Endothelial cell of umbilical vein (primary cell): ENCODE results near the gene A3GALT2. TPM values are rescaled to one million over a fixed set of nuclear protein-coding genes. Genes with fewer than 3 reads are reported as not detected.

Source experiments
- BruUV-seq: library from RNA; stranded (reverse); fragments of 400-500 nt; replicated peaks from 2 replicates; lab custom pipeline; 2021; lab: Mats Ljungman, UMichigan
- CTCF ChIA-PET: fragments of 300-600, 350-600 bp; sonication (Branson Sonifier 250); formaldehyde crosslinking; loops from one replicate; lab custom pipeline; 2021; ENCODE audit warnings: antibody characterized with exemption, inconsistent platforms; lab: Charles Lee
- POLR2A ChIA-PET: fragments of 300-600, 350-600 bp; sonication (Branson Sonifier 250); formaldehyde crosslinking; loops from one replicate; lab custom pipeline; 2021; ENCODE audit warnings: antibody characterized with exemption, inconsistent platforms; lab: Charles Lee
- DNase-seq: peaks from one replicate; pipeline ENCODE4 v3.0.0-alpha.2; 2011; ENCODE audit warnings: low read depth, low spot score
- FAIRE-seq: peaks from 2 replicates; lab custom pipeline; 2011; peaks lifted over from hg19 to GRCh38; lab: Jason Lieb, UNC
- H2AFZ ChIP-seq: 2 replicates; pipeline ENCODE4 v1.6.0; 2012; ENCODE audit warnings: low read depth, low read length, control low read depth, inconsistent platforms
- H3K27ac ChIP-seq: 2 replicates; pipeline ENCODE4 v1.5.1; 2011; ENCODE audit warnings: low read depth, mild to moderate bottlenecking, control low read depth, low read length, moderate library complexity; ENCODE audit not compliant: insufficient read depth
- H3K27me3 ChIP-seq, 2 experiments: 2 replicates each; pipeline versions ENCODE4 v1.6.0 to v1.6.1; 2011; ENCODE audit warnings: low read length in 2 of 2, mixed read lengths in 1 of 2; ENCODE audit not compliant: control insufficient read depth in 2 of 2, insufficient read depth in 2 of 2
- H3K36me3 ChIP-seq, 2 experiments: 2 replicates in 1 of 2; 3 replicates in 1 of 2; pipeline ENCODE4 v1.5.1; 2011; ENCODE audit warnings: low read length in 2 of 2, mild to moderate bottlenecking in 1 of 2, moderate library complexity in 1 of 2; ENCODE audit not compliant: control insufficient read depth in 2 of 2, insufficient read depth in 2 of 2; ENCODE audit errors: extremely low read depth in 1 of 2
- H3K4me1 ChIP-seq: 3 replicates; pipeline ENCODE4 v1.5.1; 2011; ENCODE audit warnings: mild to moderate bottlenecking, low read length; ENCODE audit not compliant: control insufficient read depth, insufficient read depth; ENCODE audit errors: extremely low read depth
- H3K4me2 ChIP-seq: 2 replicates; pipeline ENCODE4 v1.6.1; 2011; ENCODE audit warnings: low read length, control low read depth, mixed read lengths; ENCODE audit not compliant: insufficient read depth
- H3K4me3 ChIP-seq, 3 experiments: fragments of 200-600 bp in 1 of 3; sonication (generic), shearing (Covaris generic) in 1 of 3; replicated peaks in 1 of 3; 2 replicates each; pipeline ENCODE4 v1.5.1; 2011 to 2016; ENCODE audit warnings: control low read depth in 3 of 3, low read length in 3 of 3, mild to moderate bottlenecking in 2 of 3, inconsistent platforms in 1 of 3, low read depth in 1 of 3, moderate library complexity in 1 of 3; ENCODE audit not compliant: insufficient read depth in 1 of 3
- H3K79me2 ChIP-seq: 2 replicates; pipeline ENCODE4 v1.6.0; 2012; ENCODE audit warnings: low read length, inconsistent platforms; ENCODE audit not compliant: control insufficient read depth, insufficient read depth
- H3K9ac ChIP-seq: replicated peaks from 2 replicates; pipeline ENCODE3; 2011; ENCODE audit warnings: low read length, control low read depth; ENCODE audit not compliant: insufficient read depth; ENCODE audit errors: extremely low read depth
- H3K9me1 ChIP-seq: replicated peaks from 3 replicates; pipeline ENCODE4 v1.6.0; 2011; ENCODE audit warnings: mild to moderate bottlenecking, low read length; ENCODE audit not compliant: control insufficient read depth, insufficient read depth; ENCODE audit errors: extremely low read depth
- H3K9me3 ChIP-seq: replicated peaks from 2 replicates; pipeline ENCODE4 v1.5.1; 2012; ENCODE audit warnings: low read length, inconsistent platforms; ENCODE audit not compliant: control insufficient read depth, insufficient read depth
- H4K20me1 ChIP-seq: replicated peaks from 2 replicates; pipeline ENCODE3; 2011; ENCODE audit warnings: mild to moderate bottlenecking, low read length; ENCODE audit not compliant: control insufficient read depth, insufficient read depth; ENCODE audit errors: extremely low read depth
- FOS ChIP-seq: IDR thresholded peaks from 2 replicates; pipeline ENCODE4 v1.6.1; 2011; ENCODE audit warnings: mild to moderate bottlenecking, low read length, moderate library complexity, borderline replicate concordance; ENCODE audit not compliant: insufficient read depth
- GATA2 ChIP-seq: IDR thresholded peaks from 2 replicates; pipeline ENCODE4 v1.7.0; 2011; ENCODE audit warnings: low read depth, mild to moderate bottlenecking, moderate library complexity, mixed read lengths, low read length; ENCODE audit not compliant: insufficient read length, insufficient read depth
- JUN ChIP-seq: IDR thresholded peaks from 2 replicates; pipeline ENCODE4 v1.6.1; 2011; ENCODE audit warnings: borderline replicate concordance, low read depth; ENCODE audit not compliant: insufficient read length, insufficient read depth
- POLR2AphosphoS5 ChIP-seq: IDR thresholded peaks from 2 replicates; pipeline ENCODE4 v1.6.1; 2012; ENCODE audit warnings: low read depth, mild to moderate bottlenecking, control low read depth, low read length, moderate library complexity; ENCODE audit not compliant: insufficient read depth
- dilution Hi-C: fragments of 300-500 bp; cut with MboI; formaldehyde crosslinking; loops from one replicate; pipeline ENCODE4 v1.15.0; 2019; ENCODE audit warnings: low sequenced_read_pairs; ENCODE audit not compliant: extremely low pct_ligation_motif_present
- intact Hi-C: fragments of 100-400 bp; cut with micrococcal nuclease; formaldehyde crosslinking; loops from one replicate; pipeline ENCODE4 v1.10.0; 2022
- polyA plus RNA-seq, 4 experiments: library from polyadenylated mRNA; depleted of rRNA in 3 of 4; stranded (reverse) in 3 of 4; unstranded in 1 of 4; fragments of >200 nt; gene quantifications; 2 replicates each; pipeline versions ENCODE4 v1.2.1 to v1.2.3, GENCODE V29; 2011 to 2012; ENCODE audit warnings: missing spikeins in 1 of 4
- total RNA-seq: library from RNA; stranded (reverse); gene quantifications from 2 replicates; pipeline ENCODE4 v1.2.3, GENCODE V29; 2021

Gene A3GALT2
- total and polyA plus RNA-seq, 2 donors (not counting 3 experiments of a cell fraction or from before 2014, with no cell fraction given) = not detected

- Histone ChIP-seq H3K27ac (no peak overlapping the region), H3K4me1 (peaks cover 5% of the 10 kb centered on the region), H4K20me1 (no peaks in the 10 kb centered on the region), H3K9me1 (no peaks in the 10 kb centered on the region), H3K36me3 (peaks cover 0 to 10% of the 10 kb centered on the region in 2 experiments), H3K9ac (no peak overlapping the region), H3K4me3 (no peak overlapping the region), H3K79me2 (no peaks in the 10 kb centered on the region), H3K4me2 (no peak overlapping the region), H3K27me3 (no peaks in the 10 kb centered on the region), H2AFZ (no peak overlapping the region), H3K9me3 (no peaks in the 10 kb centered on the region)
- POLR2A ChIA-PET = no interaction called here
- dilution Hi-C loops = no loop called here
- CTCF ChIA-PET = interaction anchor here (4.2 kb wide), 1 partner anchor 24 kb away, joined by 14 read pairs; no protein-coding TSS in a partner anchor
- intact Hi-C loops = no loop called here
- TF ChIP-seq JUN (no peak), FOS (no peak), POLR2AphosphoS5 (no peak)
- FAIRE-seq = no peak
- BruUV-seq = no TSS peak
- no peak for DNase-seq
Measured at GRCh38 chr1:33271666-33272505, 49.0 kb downstream of the A3GALT2 start.

- H3K36me3 ChIP-seq = peaks cover 0 to 9% of the 10 kb centered on the region in 2 experiments
- intact Hi-C loops = no loop called here
- H3K4me3 ChIP-seq = no peak overlapping the region
- FAIRE-seq = no peak
- POLR2A ChIA-PET = no interaction called here
- no peaks in the 10 kb centered on the region for H3K27me3 ChIP-seq
- H3K9me3 ChIP-seq = no peaks in the 10 kb centered on the region
- CTCF ChIA-PET = interaction anchor here (4.2 kb wide), 1 partner anchor 24 kb away, joined by 14 read pairs; no protein-coding TSS in a partner anchor
- no peak overlapping the region for H3K4me2 ChIP-seq
- no peak overlapping the region for H3K27ac ChIP-seq
- H3K79me2 ChIP-seq = no peaks in the 10 kb centered on the region
- no peaks in the 10 kb centered on the region for H4K20me1 ChIP-seq
- no peak overlapping the region for H2AFZ ChIP-seq
- H3K9me1 ChIP-seq = no peaks in the 10 kb centered on the region
- TF ChIP-seq GATA2 (no peak), FOS (no peak)
- dilution Hi-C loops = no loop called here
- DNase-seq = no peak
- BruUV-seq = no TSS peak
- no peak overlapping the region for H3K9ac ChIP-seq
- peaks cover 5% of the 10 kb centered on the region for H3K4me1 ChIP-seq
Measured at GRCh38 chr1:33270808-33271465, 50.0 kb downstream of the A3GALT2 start.
